OCI-LY1 (cell line): ENCODE data around the gene DMD.

Experiments
- CTCF ChIP-seq: fragments of 200-600 bp; sonication (generic), shearing (Covaris generic); IDR thresholded peaks from 2 replicates; pipeline ENCODE4 v1.5.1; 2017; ENCODE audit warnings: mild to moderate bottlenecking, antibody characterized with exemption, low read length, moderate library complexity, mixed read lengths
- EZH2 ChIP-seq: fragments of 200-600 bp; sonication (generic), shearing (Covaris generic); IDR thresholded peaks from 2 replicates; pipeline ENCODE4 v1.8.0; 2017; ENCODE audit warnings: borderline replicate concordance, mixed run types, mild to moderate bottlenecking, antibody characterized with exemption, low read length, moderate library complexity, mixed read lengths

GRCh38 chrX:33175201-33175600 lies 36.1 kb downstream of the DMD start:
- no peak for TF ChIP-seq CTCF
- no peak for TF ChIP-seq EZH2
